ENCODE measurements around the gene IGSF23. TPM values are rescaled to one million over a fixed set of nuclear protein-coding genes. Genes with fewer than 3 reads are reported as not detected.

Gene IGSF23
- total and polyA plus RNA-seq, 2 experiments from 2014 or later: not detected

GRCh38 chr19:44575116-44575700 lies 38.2 kb upstream of the IGSF23 start:
- Histone ChIP-seq H3K4me1 (ENCODE audit: insufficient read depth) (no peaks in the 10 kb centered on the region), H2AFZ (no peak overlapping the region), H3K9me2 (ENCODE audit: insufficient read depth) (no peaks in the 10 kb centered on the region), H3K27ac (ENCODE audit: low read depth) (no peak overlapping the region), H3K4me3 (no peak overlapping the region), H3K79me2 (replicated peaks; ENCODE audit: insufficient read depth) (no peaks in the 10 kb centered on the region), H3F3A (replicated peaks; ENCODE audit: low read depth) (no peaks in the 10 kb centered on the region), H3K27me3 (ENCODE audit: insufficient read depth) (no peaks in the 10 kb centered on the region), H3K36me3 (ENCODE audit: insufficient read depth) (no peaks in the 10 kb centered on the region), H4K20me1 (replicated peaks; ENCODE audit: insufficient read depth) (no peaks in the 10 kb centered on the region), H3K4me2 (no peak overlapping the region)
- H3K27ac Mint-ChIP-seq: no peak overlapping the region
- peaks cover 9% of the 10 kb centered on the region for H3K27me3 Mint-ChIP-seq (ENCODE audit: insufficient read depth, low read depth, poor library complexity)
- 0 out of 3 replicates have a peak, but pooled peaks cover 3% of the 10 kb centered on the region for H3K4me1 Mint-ChIP-seq
- TF ChIP-seq ZNF114 (CRISPR knock-in tag; IDR thresholded peaks at IDR 0.05): no peak
- no peak for TF ChIP-seq ZNF462 (CRISPR knock-in tag; IDR thresholded peaks at IDR 0.05)
- no peak for TF ChIP-seq JUNB (IDR thresholded peaks at IDR 0.05; ENCODE audit: unreplicated experiment)
- no peak for TF ChIP-seq NANOG (IDR thresholded peaks at IDR 0.05; ENCODE audit: borderline replicate concordance)
- TF ChIP-seq STAT1 (IDR thresholded peaks at IDR 0.05; ENCODE audit: unreplicated experiment): no peak
- no peak for TF ChIP-seq ZNF331 (CRISPR knock-in tag; IDR thresholded peaks at IDR 0.05; ENCODE audit: low read depth)
- TF ChIP-seq EZH2phosphoT487 (IDR thresholded peaks at IDR 0.05; ENCODE audit: unreplicated experiment): no peak
- TF ChIP-seq POLR2AphosphoS5 (IDR thresholded peaks at IDR 0.05; ENCODE audit: low read depth): no peak
- no peak for TF ChIP-seq CREB1 (CRISPR knock-in tag; IDR thresholded peaks at IDR 0.05; ENCODE audit: low read depth)
- no peak for TF ChIP-seq EZH2 (IDR thresholded peaks at IDR 0.05; ENCODE audit: low read depth, unreplicated experiment)
- TF ChIP-seq REST (IDR thresholded peaks at IDR 0.05; ENCODE audit: unreplicated experiment): no peak
- TF ChIP-seq CTCF (conservative IDR thresholded peaks at IDR 0.05; ENCODE audit: low read depth in 2 of 2): no peak
- TF ChIP-seq ETS1 (IDR thresholded peaks at IDR 0.05): no peak
- ATAC-seq: no peak
- H3K9me3 Mint-ChIP-seq: no peaks in the 10 kb centered on the region; the same call in 2 of the 3 replicates
- no peak for DNase-seq (ENCODE audit: low spot score)
- no peak overlapping the region for H3K4me3 Mint-ChIP-seq
- H3K36me3 Mint-ChIP-seq (ENCODE audit: low read depth): no peaks in the 10 kb centered on the region

All from GM23338 (cell line).